NCI-H446 (cell line): ENCODE measurements around the gene TGFBRAP1.

ENCODE experiments used
- DNase-seq, 2 experiments: peaks; one replicate each; lab custom pipeline; 2025; lab: John Stamatoyannopoulos, UW

Gene TGFBRAP1

GRCh38 chr2:105329561-105330495 lies at the start of gene TGFBRAP1:
Gene TGFBRAP1 (minus strand): TSS chr2:105329735. CDS start chr2:105308301, 21,434 bp downstream.
- DNase-seq = peak; percentile 14 to 50

- DNase-seq = no peak
Measured at GRCh38 chr2:105378921-105379383, 49.4 kb upstream of the TGFBRAP1 start.

GRCh38 chr2:105378276-105378840 lies 48.8 kb upstream of the TGFBRAP1 start:
- no peak for DNase-seq

- DNase-seq = no peak
Measured at GRCh38 chr2:105377871-105378270, 48.3 kb upstream of the TGFBRAP1 start.

- no peak for DNase-seq
Measured at GRCh38 chr2:105376789-105377240, 47.3 kb upstream of the TGFBRAP1 start.

- no peak for DNase-seq
Measured at GRCh38 chr2:105376010-105376409, 46.5 kb upstream of the TGFBRAP1 start.

DNA sequence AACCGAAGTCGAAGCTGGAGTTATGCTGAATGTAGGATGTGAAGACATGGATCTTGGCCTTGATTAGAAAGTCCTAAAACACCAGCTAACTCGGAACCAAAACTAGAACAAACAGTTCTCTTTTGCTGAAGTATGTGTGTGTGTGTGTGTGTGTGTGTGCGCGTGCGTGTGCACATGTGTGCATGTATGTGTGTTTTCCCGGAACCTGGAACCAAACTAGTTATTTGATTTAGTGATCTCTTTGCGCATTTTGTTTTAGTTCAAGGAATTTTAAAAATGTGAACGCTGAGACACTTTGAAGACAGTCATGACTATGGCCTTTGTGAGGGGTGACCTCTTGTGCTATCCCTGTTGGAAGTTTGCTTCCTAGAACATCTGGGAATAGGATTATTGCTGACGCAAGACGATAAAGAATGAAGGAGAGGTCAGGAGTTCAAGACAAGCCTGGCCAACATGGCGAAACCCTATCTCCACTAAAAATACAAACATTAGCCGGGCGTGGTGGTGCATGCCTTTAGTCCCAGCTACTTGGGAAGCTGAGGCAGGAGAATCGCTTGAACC lies 45.5 kb upstream of the TGFBRAP1 start:
- DNase-seq = no peak

- no peak for DNase-seq
Measured at GRCh38 chr2:105373895-105374401, 44.4 kb upstream of the TGFBRAP1 start.

DNA sequence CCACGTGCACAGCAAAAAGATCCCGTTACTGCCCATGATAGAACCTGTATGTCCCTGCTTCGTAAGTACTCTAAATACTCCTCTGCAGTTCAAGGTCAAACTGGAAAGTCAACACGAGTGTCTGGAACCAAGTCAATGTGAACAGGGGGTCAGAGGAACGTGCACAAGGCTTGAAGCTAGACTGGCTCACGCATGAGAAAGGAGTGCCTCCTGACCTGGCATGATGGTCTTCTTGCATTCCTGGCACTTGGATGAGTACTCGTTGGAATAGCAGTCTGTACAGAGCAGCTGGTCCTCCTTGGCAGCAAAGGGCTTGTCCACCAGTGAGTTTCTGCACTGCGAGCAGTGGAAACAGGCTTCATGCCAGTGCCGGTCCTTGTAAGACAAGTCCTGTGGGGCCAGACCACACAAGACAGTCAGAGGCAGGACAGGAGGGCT lies 43.8 kb upstream of the TGFBRAP1 start:
- DNase-seq = peak in 1 of 2 experiments; percentile 74

GRCh38 chr2:105371810-105372209 lies 42.3 kb upstream of the TGFBRAP1 start:
- no peak for DNase-seq

DNA sequence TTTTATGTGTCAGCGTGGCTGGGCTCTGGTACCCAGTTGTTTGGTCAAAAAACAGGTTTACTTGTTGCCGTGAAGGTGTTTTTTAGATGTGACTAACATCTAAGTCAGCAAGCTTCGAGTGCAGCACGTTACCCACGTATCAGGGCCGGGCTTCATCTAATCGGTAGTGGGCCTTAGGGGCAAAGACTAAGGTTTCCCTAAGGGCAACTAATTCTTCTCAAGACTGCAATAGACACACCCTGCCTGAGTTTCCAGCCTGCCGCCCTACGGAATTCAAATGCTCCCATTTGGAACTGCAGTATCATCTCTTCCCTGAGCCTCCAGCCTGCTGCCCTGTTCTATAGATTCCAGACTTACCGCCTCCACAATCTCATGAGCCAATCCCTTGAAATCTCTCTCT lies 41.6 kb upstream of the TGFBRAP1 start:
- no peak for DNase-seq

- DNase-seq = peak; percentile 20 to 72
Measured at GRCh38 chr2:105369777-105370690, 40.5 kb upstream of the TGFBRAP1 start.

GRCh38 chr2:105368759-105369408 lies 39.3 kb upstream of the TGFBRAP1 start:
- DNase-seq = no peak

DNA sequence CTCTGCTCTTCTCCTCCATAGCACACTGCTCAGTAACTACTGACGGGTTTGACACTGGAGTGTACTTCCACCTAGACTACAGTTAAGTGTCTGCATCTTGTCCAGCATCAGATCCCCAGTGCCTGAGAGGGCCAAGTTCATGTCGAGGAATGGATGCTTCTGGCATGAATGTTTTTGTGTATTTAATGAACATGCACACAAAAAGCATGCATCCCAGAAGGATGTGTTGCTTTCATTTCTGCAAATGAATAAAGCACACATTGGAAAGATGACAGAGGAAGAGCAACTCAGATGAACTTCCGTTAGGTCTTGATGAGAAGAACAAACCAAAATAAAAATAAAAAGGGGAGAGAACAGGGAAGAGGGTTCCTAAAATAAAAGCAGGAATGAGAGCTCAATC lies 35.7 kb upstream of the TGFBRAP1 start:
- no peak for DNase-seq

- DNase-seq = no peak
Measured at GRCh38 chr2:105364436-105365139, 35.1 kb upstream of the TGFBRAP1 start.

DNA sequence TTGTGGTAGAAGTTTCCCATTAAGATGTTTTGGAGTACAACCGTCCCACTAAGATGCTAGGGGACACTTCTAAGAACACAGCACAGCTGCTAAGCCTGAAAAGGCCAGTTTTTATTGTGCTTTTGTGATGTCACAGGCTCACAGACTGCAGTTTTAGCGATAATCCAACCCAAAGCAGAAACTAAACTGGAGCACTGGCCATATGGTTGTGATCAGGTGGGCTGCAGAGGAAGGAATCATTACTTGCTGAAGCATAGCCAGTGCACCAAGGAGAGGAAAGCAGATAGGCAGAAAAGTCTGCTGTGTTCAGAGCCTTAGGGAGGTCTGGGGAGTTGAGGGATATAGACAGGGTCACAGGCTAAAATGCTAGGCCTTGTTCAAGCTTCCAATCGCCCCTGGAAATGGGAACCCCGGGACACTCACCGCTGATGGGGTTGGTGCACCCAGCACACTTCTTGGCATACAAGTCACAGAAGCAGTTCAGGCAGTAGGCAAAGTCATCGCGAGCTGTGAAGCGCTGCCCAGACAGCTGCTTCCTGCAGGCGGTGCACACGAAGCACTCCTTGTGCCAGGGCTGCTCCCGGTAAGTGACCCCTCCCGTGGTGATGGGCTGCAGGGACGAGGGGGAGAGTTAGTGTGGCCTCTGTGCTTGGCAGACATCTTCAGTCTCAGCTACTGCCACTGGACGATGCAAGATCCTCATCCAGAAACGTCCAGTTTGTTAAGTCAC lies 33.5 kb upstream of the TGFBRAP1 start:
- no peak for DNase-seq

DNA sequence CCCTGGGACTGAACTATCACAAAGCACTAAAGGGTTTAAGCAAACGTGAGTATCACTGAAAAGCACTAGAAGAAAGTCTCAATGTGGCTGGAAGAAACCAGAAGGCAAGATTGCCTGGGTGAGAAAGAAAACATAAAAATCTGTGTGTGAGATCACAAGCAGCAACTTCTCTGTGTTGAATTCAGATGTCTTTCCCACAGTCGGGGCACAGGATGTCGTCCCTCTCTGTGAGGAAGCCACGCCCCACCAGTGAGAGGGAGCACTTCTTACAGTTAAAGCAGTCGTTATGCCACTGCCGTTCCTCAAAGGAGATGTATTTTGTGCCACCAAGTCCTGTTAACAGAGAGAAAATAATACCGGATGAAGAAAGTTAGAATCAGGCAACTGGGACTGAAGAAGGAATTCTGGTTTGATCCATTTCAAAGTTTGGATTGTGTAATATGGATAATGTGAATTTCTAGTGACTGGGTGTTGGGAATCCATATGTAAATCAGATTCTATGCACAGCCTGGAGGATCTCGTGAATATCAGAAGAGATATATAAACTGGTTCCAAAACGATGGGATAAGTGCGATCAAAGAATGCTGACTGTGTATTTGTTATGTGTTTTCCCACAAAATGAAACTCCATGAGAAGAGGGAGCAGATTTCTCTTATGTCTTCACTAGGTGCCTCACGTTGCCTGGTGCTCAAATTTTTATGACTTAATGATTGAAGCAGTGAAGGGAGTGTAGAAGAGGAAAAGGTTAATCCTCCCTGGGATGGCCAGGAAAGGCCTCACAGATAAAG lies 31.8 kb upstream of the TGFBRAP1 start:
- no peak for DNase-seq

DNA sequence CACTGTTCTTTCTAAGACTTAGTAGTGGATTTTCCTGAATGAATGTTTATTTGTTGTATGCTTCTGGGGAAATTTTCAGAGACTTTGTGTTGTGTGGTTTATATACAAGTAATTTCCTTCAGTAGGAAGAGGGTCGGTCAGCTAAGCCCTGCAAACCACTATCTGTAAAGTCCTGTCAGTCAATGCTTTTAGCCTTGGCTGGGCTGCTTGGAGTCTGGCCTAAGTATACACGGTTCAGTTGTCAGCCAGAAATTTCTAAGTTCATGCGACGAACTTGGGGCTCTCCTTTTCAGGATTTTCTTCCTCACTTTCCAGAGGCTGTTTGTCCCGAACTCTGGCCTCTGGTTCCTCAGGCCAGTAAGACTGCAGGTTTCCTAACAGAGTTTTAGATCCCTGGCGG lies 29.1 kb upstream of the TGFBRAP1 start:
- no peak for DNase-seq

GRCh38 chr2:105357122-105357521 lies 27.6 kb upstream of the TGFBRAP1 start:
- no peak for DNase-seq
